DOHH2 (cell line): ENCODE data around the gene EPB41L4B.

Source experiments
- CTCF ChIP-seq: fragments of 200-600 bp; sonication (generic); IDR thresholded peaks from one replicate; pipeline ENCODE4 v1.5.1; 2014; ENCODE audit warnings: antibody characterized with exemption, mild to moderate bottlenecking, low read depth, low read length; ENCODE audit not compliant: poor library complexity, severe bottlenecking
- EZH2phosphoT487 ChIP-seq: fragments of 200-600 bp; sonication (generic); IDR thresholded peaks from 2 replicates; pipeline ENCODE4 v1.6.1; 2017; ENCODE audit warnings: borderline replicate concordance, mild to moderate bottlenecking, antibody characterized with exemption, low read length, moderate library complexity, mixed read lengths

- no peak for TF ChIP-seq CTCF
- no peak for TF ChIP-seq EZH2phosphoT487
Observed at GRCh38 chr9:109321727-109322126, 868 bp upstream of the EPB41L4B start.
